GM23338 (cell line): ENCODE measurements around the gene UNC5B. TPM values are rescaled to one million over a fixed set of nuclear protein-coding genes. Genes with fewer than 3 reads are reported as not detected.

Experiments used
- ATAC-seq: fragments of 200-7000 bp; cut with Tn5 transposase; 3 replicates; pipeline ENCODE4 v1.9.1; 2020
- DNase-seq: peaks from one replicate; pipeline ENCODE4 v3.0.0-alpha.2; 2015; ENCODE audit warnings: low spot score
- H2AFZ ChIP-seq: fragments of 200-600 bp; sonication (generic); 2 replicates; pipeline ENCODE4 v1.8.0; 2016; ENCODE audit warnings: antibody characterized with exemption, mild to moderate bottlenecking, moderate library complexity
- H3F3A ChIP-seq: fragments of 200-600 bp; sonication (generic); replicated peaks from 2 replicates; pipeline ENCODE4 v1.8.0; 2017; ENCODE audit warnings: antibody characterized with exemption, mixed run types, low read depth
- H3K27ac ChIP-seq: fragments of 200-600 bp; sonication (generic); 2 replicates; pipeline ENCODE4 v1.6.1; 2016; ENCODE audit warnings: low read depth
- H3K27me3 ChIP-seq: fragments of 200-600 bp; sonication (generic); 2 replicates; pipeline ENCODE4 v1.8.0; 2016; ENCODE audit warnings: mild to moderate bottlenecking, mixed run types, moderate library complexity; ENCODE audit not compliant: insufficient read depth
- H3K36me3 ChIP-seq: fragments of 200-600 bp; sonication (generic); 2 replicates; pipeline ENCODE4 v1.8.0; 2016; ENCODE audit warnings: mild to moderate bottlenecking; ENCODE audit not compliant: insufficient read depth
- H3K4me1 ChIP-seq: fragments of 200-600 bp; sonication (generic); 2 replicates; pipeline ENCODE4 v1.8.0; 2016; ENCODE audit warnings: mild to moderate bottlenecking, moderate library complexity; ENCODE audit not compliant: insufficient read depth
- H3K4me2 ChIP-seq: fragments of 200-600 bp; sonication (generic); 2 replicates; pipeline ENCODE4 v1.7.1; 2017; ENCODE audit warnings: mixed run types
- H3K4me3 ChIP-seq: fragments of 200-600 bp; sonication (generic); 2 replicates; pipeline ENCODE4 v1.6.1; 2016; ENCODE audit warnings: mixed run types
- H3K79me2 ChIP-seq: fragments of 200-600 bp; sonication (generic); replicated peaks from 2 replicates; pipeline ENCODE4 v1.8.0; 2017; ENCODE audit warnings: mild to moderate bottlenecking; ENCODE audit not compliant: insufficient read depth
- H3K9me2 ChIP-seq: fragments of 200-600 bp; sonication (generic); 2 replicates; pipeline ENCODE4 v1.8.0; 2017; ENCODE audit not compliant: insufficient read depth
- H4K20me1 ChIP-seq: fragments of 200-600 bp; sonication (generic); replicated peaks from 2 replicates; pipeline ENCODE4 v1.8.0; 2017; ENCODE audit warnings: mild to moderate bottlenecking; ENCODE audit not compliant: insufficient read depth
- H3K27ac Mint-ChIP-seq: 2 replicates; pipeline ENCODE4 v1.8.0; 2020; ENCODE audit warnings: inconsistent platforms, mild to moderate bottlenecking, moderate library complexity, mixed read lengths
- H3K27me3 Mint-ChIP-seq: 3 replicates; pipeline ENCODE4 v1.8.0; 2022; ENCODE audit warnings: low read depth, mild to moderate bottlenecking, moderate library complexity, mixed read lengths, inconsistent platforms; ENCODE audit not compliant: insufficient read depth, poor library complexity
- H3K36me3 Mint-ChIP-seq: 3 replicates; pipeline ENCODE4 v1.8.0; 2021; ENCODE audit warnings: low read depth, mild to moderate bottlenecking, inconsistent platforms, moderate library complexity, mixed read lengths
- H3K4me1 Mint-ChIP-seq: 3 replicates; pipeline ENCODE4 v1.8.0; 2020; ENCODE audit warnings: mild to moderate bottlenecking, inconsistent platforms, mixed read lengths
- H3K4me3 Mint-ChIP-seq: 3 replicates; pipeline ENCODE4 v1.8.0; 2021; ENCODE audit warnings: moderate library complexity, mild to moderate bottlenecking, inconsistent platforms, mixed read lengths
- H3K9me3 Mint-ChIP-seq: 3 replicates; pipeline ENCODE4 v1.8.0; 2020; ENCODE audit warnings: moderate library complexity, mild to moderate bottlenecking, inconsistent platforms, mixed read lengths
- CREB1 ChIP-seq: fragments of 250-450 bp; sonication (Bioruptor Pico); IDR thresholded peaks from 2 replicates; pipeline ENCODE4 v1.5.0; 2020; ENCODE audit warnings: low read depth, mild to moderate bottlenecking, moderate library complexity
- EZH2 ChIP-seq: fragments of 200-600 bp; sonication (generic); IDR thresholded peaks from one replicate; pipeline ENCODE4 v1.8.0; 2017; ENCODE audit warnings: antibody characterized with exemption, mild to moderate bottlenecking, low read depth; ENCODE audit not compliant: unreplicated experiment
- EZH2phosphoT487 ChIP-seq: fragments of 200-600 bp; sonication (generic); IDR thresholded peaks from one replicate; pipeline ENCODE4 v1.8.1; 2018; ENCODE audit warnings: antibody characterized with exemption; ENCODE audit not compliant: unreplicated experiment
- JUNB ChIP-seq: IDR thresholded peaks from one replicate; pipeline ENCODE4 v1.6.1; 2016; ENCODE audit warnings: antibody characterized with exemption; ENCODE audit not compliant: unreplicated experiment
- NANOG ChIP-seq: IDR thresholded peaks from 2 replicates; pipeline ENCODE4 v1.6.1; 2016; ENCODE audit warnings: antibody characterized with exemption, borderline replicate concordance
- POLR2AphosphoS5 ChIP-seq: IDR thresholded peaks from 2 replicates; pipeline ENCODE4 v1.6.1; 2016; ENCODE audit warnings: antibody characterized with exemption, low read depth
- STAT1 ChIP-seq: IDR thresholded peaks from one replicate; pipeline ENCODE4 v1.6.1; 2016; ENCODE audit warnings: antibody characterized with exemption; ENCODE audit not compliant: unreplicated experiment
- ZNF114 ChIP-seq: fragments of 250-450 bp; sonication (Bioruptor Pico); IDR thresholded peaks from 2 replicates; pipeline ENCODE4 v1.5.0; 2020; ENCODE audit warnings: mild to moderate bottlenecking, moderate library complexity
- ZNF331 ChIP-seq: fragments of 250-450 bp; sonication (Bioruptor Pico); IDR thresholded peaks from 2 replicates; pipeline ENCODE4 v1.5.0; 2020; ENCODE audit warnings: low read depth, mild to moderate bottlenecking, moderate library complexity
- polyA plus RNA-seq: library from polyadenylated mRNA; unstranded; fragments of >200 nt; fragmentation: Nextera tagmentation; extraction: Ambion mirVana; gene quantifications from 2 replicates; pipeline ENCODE4 v1.2.1, GENCODE V29; 2016
- total RNA-seq: library from RNA; depleted of rRNA; stranded (reverse); fragments of >200 nt; shearing (Covaris generic); gene quantifications from 2 replicates; pipeline ENCODE4 v1.2.3, GENCODE V29; 2014
- TF ChIP-seq, protein P1 (sequence below): fragments of 250-450 bp; sonication (Bioruptor Pico); IDR thresholded peaks from 2 replicates; pipeline ENCODE4 v1.5.0; 2020; ENCODE audit warnings: mild to moderate bottlenecking, moderate library complexity
- TF ChIP-seq, protein P2 (sequence below): IDR thresholded peaks from one replicate; pipeline ENCODE4 v1.6.1; 2018; ENCODE audit warnings: antibody characterized with exemption; ENCODE audit not compliant: unreplicated experiment
- TF ChIP-seq, protein P3 (sequence below), 2 experiments: fragments of 200-600 bp in 1 of 2; sonication (generic) in 1 of 2; conservative IDR thresholded peaks; 2 replicates each; pipeline versions ENCODE4 v1.5.1 to v1.6.1; 2016 to 2017; ENCODE audit warnings: antibody characterized with exemption in 2 of 2, low read depth in 2 of 2, mild to moderate bottlenecking in 2 of 2, moderate library complexity in 1 of 2

Gene UNC5B
- total and polyA plus RNA-seq, 2 experiments from 2014 or later, result 8.0 to 31.2 TPM

GRCh38 chr10:71188201-71188600, 24.2 kb upstream of the UNC5B start:
- no peak for TF ChIP-seq EZH2
- no peak for TF ChIP-seq JUNB
- Histone ChIP-seq H3K27me3 (no peaks in the 10 kb centered on the region), H3F3A (no peaks in the 10 kb centered on the region), H3K4me1 (no peaks in the 10 kb centered on the region), H3K36me3 (no peaks in the 10 kb centered on the region), H4K20me1 (no peaks in the 10 kb centered on the region), H3K4me2 (no peak overlapping the region), H3K4me3 (no peak overlapping the region), H3K79me2 (no peaks in the 10 kb centered on the region), H3K27ac (no peak overlapping the region), H2AFZ (no peak overlapping the region), H3K9me2 (no peaks in the 10 kb centered on the region)
- H3K36me3 Mint-ChIP-seq, result no peaks in the 10 kb centered on the region
- peaks cover 10% of the 10 kb centered on the region for H3K4me1 Mint-ChIP-seq
- H3K4me3 Mint-ChIP-seq, result no peak overlapping the region
- no peaks in the 10 kb centered on the region for H3K9me3 Mint-ChIP-seq
- no peak overlapping the region for H3K27ac Mint-ChIP-seq
- ATAC-seq (no peak), DNase-seq (no peak)
- H3K27me3 Mint-ChIP-seq, result peaks cover 11% of the 10 kb centered on the region

- H3K9me3 Mint-ChIP-seq, result peaks cover under 1% of the 10 kb centered on the region; the same call in 1 of the 3 replicates
- no peak overlapping the region for H3K27ac Mint-ChIP-seq
- H3K27me3 ChIP-seq, result no peaks in the 10 kb centered on the region
- H4K20me1 ChIP-seq, result no peaks in the 10 kb centered on the region
- no peak overlapping the region for H3K4me3 Mint-ChIP-seq
- H3K36me3 Mint-ChIP-seq, result no peaks in the 10 kb centered on the region
- peak overlapping the region; percentile 81; the same call in 1 of the 2 replicates for H2AFZ ChIP-seq
- H3K36me3 ChIP-seq, result no peaks in the 10 kb centered on the region
- H3K4me3 ChIP-seq, result no peak overlapping the region
- H3K27ac ChIP-seq, result no peak overlapping the region
- DNase-seq (no peak), ATAC-seq (no peak)
- H3K4me1 ChIP-seq, result no peaks in the 10 kb centered on the region
- no peak overlapping the region for H3K4me2 ChIP-seq
- no peaks in the 10 kb centered on the region for H3K79me2 ChIP-seq
- H3K27me3 Mint-ChIP-seq, result peaks cover 11% of the 10 kb centered on the region
- no peaks in the 10 kb centered on the region for H3K9me2 ChIP-seq
- no peaks in the 10 kb centered on the region for H3F3A ChIP-seq
- H3K4me1 Mint-ChIP-seq, result peaks cover 10% of the 10 kb centered on the region
- TF ChIP-seq, protein P1, sequence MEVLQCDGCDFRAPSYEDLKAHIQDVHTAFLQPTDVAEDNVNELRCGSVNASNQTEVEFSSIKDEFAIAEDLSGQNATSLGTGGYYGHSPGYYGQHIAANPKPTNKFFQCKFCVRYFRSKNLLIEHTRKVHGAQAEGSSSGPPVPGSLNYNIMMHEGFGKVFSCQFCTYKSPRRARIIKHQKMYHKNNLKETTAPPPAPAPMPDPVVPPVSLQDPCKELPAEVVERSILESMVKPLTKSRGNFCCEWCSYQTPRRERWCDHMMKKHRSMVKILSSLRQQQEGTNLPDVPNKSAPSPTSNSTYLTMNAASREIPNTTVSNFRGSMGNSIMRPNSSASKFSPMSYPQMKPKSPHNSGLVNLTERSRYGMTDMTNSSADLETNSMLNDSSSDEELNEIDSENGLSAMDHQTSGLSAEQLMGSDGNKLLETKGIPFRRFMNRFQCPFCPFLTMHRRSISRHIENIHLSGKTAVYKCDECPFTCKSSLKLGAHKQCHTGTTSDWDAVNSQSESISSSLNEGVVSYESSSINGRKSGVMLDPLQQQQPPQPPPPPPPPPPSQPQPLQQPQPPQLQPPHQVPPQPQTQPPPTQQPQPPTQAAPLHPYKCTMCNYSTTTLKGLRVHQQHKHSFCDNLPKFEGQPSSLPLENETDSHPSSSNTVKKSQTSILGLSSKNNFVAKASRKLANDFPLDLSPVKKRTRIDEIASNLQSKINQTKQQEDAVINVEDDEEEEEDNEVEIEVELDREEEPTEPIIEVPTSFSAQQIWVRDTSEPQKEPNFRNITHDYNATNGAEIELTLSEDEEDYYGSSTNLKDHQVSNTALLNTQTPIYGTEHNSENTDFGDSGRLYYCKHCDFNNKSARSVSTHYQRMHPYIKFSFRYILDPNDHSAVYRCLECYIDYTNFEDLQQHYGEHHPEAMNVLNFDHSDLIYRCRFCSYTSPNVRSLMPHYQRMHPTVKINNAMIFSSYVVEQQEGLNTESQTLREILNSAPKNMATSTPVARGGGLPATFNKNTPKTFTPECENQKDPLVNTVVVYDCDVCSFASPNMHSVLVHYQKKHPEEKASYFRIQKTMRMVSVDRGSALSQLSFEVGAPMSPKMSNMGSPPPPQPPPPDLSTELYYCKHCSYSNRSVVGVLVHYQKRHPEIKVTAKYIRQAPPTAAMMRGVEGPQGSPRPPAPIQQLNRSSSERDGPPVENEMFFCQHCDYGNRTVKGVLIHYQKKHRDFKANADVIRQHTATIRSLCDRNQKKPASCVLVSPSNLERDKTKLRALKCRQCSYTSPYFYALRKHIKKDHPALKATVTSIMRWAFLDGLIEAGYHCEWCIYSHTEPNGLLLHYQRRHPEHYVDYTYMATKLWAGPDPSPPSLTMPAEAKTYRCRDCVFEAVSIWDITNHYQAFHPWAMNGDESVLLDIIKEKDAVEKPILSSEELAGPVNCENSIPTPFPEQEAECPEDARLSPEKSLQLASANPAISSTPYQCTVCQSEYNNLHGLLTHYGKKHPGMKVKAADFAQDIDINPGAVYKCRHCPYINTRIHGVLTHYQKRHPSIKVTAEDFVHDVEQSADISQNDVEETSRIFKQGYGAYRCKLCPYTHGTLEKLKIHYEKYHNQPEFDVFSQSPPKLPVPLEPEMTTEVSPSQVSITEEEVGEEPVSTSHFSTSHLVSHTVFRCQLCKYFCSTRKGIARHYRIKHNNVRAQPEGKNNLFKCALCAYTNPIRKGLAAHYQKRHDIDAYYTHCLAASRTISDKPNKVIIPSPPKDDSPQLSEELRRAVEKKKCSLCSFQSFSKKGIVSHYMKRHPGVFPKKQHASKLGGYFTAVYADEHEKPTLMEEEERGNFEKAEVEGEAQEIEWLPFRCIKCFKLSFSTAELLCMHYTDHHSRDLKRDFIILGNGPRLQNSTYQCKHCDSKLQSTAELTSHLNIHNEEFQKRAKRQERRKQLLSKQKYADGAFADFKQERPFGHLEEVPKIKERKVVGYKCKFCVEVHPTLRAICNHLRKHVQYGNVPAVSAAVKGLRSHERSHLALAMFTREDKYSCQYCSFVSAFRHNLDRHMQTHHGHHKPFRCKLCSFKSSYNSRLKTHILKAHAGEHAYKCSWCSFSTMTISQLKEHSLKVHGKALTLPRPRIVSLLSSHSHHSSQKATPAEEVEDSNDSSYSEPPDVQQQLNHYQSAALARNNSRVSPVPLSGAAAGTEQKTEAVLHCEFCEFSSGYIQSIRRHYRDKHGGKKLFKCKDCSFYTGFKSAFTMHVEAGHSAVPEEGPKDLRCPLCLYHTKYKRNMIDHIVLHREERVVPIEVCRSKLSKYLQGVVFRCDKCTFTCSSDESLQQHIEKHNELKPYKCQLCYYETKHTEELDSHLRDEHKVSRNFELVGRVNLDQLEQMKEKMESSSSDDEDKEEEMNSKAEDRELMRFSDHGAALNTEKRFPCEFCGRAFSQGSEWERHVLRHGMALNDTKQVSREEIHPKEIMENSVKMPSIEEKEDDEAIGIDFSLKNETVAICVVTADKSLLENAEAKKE, result no peak
- no peak for TF ChIP-seq ZNF114 (CRISPR knock-in tag)
- TF ChIP-seq, protein P2, sequence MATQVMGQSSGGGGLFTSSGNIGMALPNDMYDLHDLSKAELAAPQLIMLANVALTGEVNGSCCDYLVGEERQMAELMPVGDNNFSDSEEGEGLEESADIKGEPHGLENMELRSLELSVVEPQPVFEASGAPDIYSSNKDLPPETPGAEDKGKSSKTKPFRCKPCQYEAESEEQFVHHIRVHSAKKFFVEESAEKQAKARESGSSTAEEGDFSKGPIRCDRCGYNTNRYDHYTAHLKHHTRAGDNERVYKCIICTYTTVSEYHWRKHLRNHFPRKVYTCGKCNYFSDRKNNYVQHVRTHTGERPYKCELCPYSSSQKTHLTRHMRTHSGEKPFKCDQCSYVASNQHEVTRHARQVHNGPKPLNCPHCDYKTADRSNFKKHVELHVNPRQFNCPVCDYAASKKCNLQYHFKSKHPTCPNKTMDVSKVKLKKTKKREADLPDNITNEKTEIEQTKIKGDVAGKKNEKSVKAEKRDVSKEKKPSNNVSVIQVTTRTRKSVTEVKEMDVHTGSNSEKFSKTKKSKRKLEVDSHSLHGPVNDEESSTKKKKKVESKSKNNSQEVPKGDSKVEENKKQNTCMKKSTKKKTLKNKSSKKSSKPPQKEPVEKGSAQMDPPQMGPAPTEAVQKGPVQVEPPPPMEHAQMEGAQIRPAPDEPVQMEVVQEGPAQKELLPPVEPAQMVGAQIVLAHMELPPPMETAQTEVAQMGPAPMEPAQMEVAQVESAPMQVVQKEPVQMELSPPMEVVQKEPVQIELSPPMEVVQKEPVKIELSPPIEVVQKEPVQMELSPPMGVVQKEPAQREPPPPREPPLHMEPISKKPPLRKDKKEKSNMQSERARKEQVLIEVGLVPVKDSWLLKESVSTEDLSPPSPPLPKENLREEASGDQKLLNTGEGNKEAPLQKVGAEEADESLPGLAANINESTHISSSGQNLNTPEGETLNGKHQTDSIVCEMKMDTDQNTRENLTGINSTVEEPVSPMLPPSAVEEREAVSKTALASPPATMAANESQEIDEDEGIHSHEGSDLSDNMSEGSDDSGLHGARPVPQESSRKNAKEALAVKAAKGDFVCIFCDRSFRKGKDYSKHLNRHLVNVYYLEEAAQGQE, result no peak
- TF ChIP-seq EZH2, result no peak
- no peak for TF ChIP-seq STAT1
- no peak for TF ChIP-seq NANOG
- no peak for TF ChIP-seq ZNF331
- no peak for TF ChIP-seq POLR2AphosphoS5
- TF ChIP-seq JUNB, result no peak
- TF ChIP-seq CREB1 (CRISPR knock-in tag), result no peak
- TF ChIP-seq, protein P3, sequence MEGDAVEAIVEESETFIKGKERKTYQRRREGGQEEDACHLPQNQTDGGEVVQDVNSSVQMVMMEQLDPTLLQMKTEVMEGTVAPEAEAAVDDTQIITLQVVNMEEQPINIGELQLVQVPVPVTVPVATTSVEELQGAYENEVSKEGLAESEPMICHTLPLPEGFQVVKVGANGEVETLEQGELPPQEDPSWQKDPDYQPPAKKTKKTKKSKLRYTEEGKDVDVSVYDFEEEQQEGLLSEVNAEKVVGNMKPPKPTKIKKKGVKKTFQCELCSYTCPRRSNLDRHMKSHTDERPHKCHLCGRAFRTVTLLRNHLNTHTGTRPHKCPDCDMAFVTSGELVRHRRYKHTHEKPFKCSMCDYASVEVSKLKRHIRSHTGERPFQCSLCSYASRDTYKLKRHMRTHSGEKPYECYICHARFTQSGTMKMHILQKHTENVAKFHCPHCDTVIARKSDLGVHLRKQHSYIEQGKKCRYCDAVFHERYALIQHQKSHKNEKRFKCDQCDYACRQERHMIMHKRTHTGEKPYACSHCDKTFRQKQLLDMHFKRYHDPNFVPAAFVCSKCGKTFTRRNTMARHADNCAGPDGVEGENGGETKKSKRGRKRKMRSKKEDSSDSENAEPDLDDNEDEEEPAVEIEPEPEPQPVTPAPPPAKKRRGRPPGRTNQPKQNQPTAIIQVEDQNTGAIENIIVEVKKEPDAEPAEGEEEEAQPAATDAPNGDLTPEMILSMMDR (conservative IDR thresholded peaks at IDR 0.05; ENCODE audit: low read depth in 2 of 2), result no peak
- no peak for TF ChIP-seq EZH2phosphoT487
Observed at GRCh38 chr10:71191019-71191418, 21.4 kb upstream of the UNC5B start.
